Activated T-helper 2 cell treated with anti-CD3 and anti-CD28 coated beads, Interferon-gamma antibody, Interleukin-2, Interleukin-4, amounts not matched to agents 10 μg/mL and 5 μg/mL and 100 μg/mL, durations not matched to agents 14 hours and 24 hours and 36 hours (primary cell): ENCODE measurements around the gene C12orf42. TPM values are rescaled to one million over a fixed set of nuclear protein-coding genes. Genes with fewer than 3 reads are reported as not detected.

ENCODE experiments used
- DNase-seq: peaks from one replicate; pipeline ENCODE4 v3.0.0; 2021; ENCODE audit warnings: low spot score
- H3K27ac Mint-ChIP-seq: one replicate; pipeline ENCODE4 v1.8.0; 2021; ENCODE audit warnings: mixed read lengths
- H3K27me3 Mint-ChIP-seq: one replicate; pipeline ENCODE4 v1.8.0; 2021; ENCODE audit warnings: low read depth, mixed read lengths
- H3K36me3 Mint-ChIP-seq: one replicate; pipeline ENCODE4 v1.8.0; 2021; ENCODE audit warnings: low read depth, mixed read lengths
- H3K4me1 Mint-ChIP-seq: one replicate; pipeline ENCODE4 v1.8.0; 2021; ENCODE audit warnings: low read depth, mixed read lengths
- H3K4me3 Mint-ChIP-seq: one replicate; pipeline ENCODE4 v1.8.0; 2021; ENCODE audit warnings: low read depth, mild to moderate bottlenecking, moderate library complexity, mixed read lengths
- H3K9me3 Mint-ChIP-seq: one replicate; pipeline ENCODE4 v1.8.0; 2021; ENCODE audit warnings: mixed read lengths
- intact Hi-C: fragments of 100-400 bp; cut with micrococcal nuclease; formaldehyde crosslinking; loops from one replicate; pipeline ENCODE4 v1.15.1; 2023
- total RNA-seq: library from RNA; stranded (reverse); gene quantifications from 2 replicates; pipeline ENCODE4 v1.2.3, GENCODE V29; 2022

Gene C12orf42
- total RNA-seq, 1 donor from 2014 or later: not detected

- DNase-seq: no peak
- Mint-ChIP-seq H3K27me3 (no peaks in the 10 kb centered on the region), H3K4me3 (no peak overlapping the region), H3K27ac (no peak overlapping the region), H3K4me1 (no peaks in the 10 kb centered on the region), H3K36me3 (no peaks in the 10 kb centered on the region), H3K9me3 (no peaks in the 10 kb centered on the region)
- intact Hi-C loops: no loop called here
Measured at GRCh38 chr12:103310546-103311270, 185.1 kb downstream of the C12orf42 start.

- H3K27ac Mint-ChIP-seq: no peak overlapping the region
- no peak for DNase-seq
- H3K27me3 Mint-ChIP-seq: no peaks in the 10 kb centered on the region
- no peaks in the 10 kb centered on the region for H3K4me1 Mint-ChIP-seq
- H3K9me3 Mint-ChIP-seq: no peaks in the 10 kb centered on the region
- H3K4me3 Mint-ChIP-seq: no peak overlapping the region
- intact Hi-C loops: no loop called here
- H3K36me3 Mint-ChIP-seq: no peaks in the 10 kb centered on the region
Measured at GRCh38 chr12:103308396-103308795, 187.4 kb downstream of the C12orf42 start.

- Mint-ChIP-seq H3K4me3 (no peak overlapping the region), H3K36me3 (no peaks in the 10 kb centered on the region)
- intact Hi-C loops: no loop called here
Measured at GRCh38 chr12:103303484-103303883, 192.3 kb downstream of the C12orf42 start.

GRCh38 chr12:103301642-103302591 is 193.9 kb downstream of the C12orf42 start:
- intact Hi-C loops: no loop called here
- no peak for DNase-seq
- Mint-ChIP-seq H3K9me3 (no peaks in the 10 kb centered on the region), H3K4me1 (no peaks in the 10 kb centered on the region), H3K36me3 (no peaks in the 10 kb centered on the region), H3K27me3 (no peaks in the 10 kb centered on the region), H3K27ac (no peak overlapping the region), H3K4me3 (no peak overlapping the region)

More at GRCh38 chr12:103303484-103303883, 192.3 kb downstream of the C12orf42 start:
- no peak for DNase-seq
- no peak overlapping the region for H3K27ac Mint-ChIP-seq
- no peaks in the 10 kb centered on the region for H3K4me1 Mint-ChIP-seq
- no peaks in the 10 kb centered on the region for H3K9me3 Mint-ChIP-seq
- H3K27me3 Mint-ChIP-seq: no peaks in the 10 kb centered on the region

- Mint-ChIP-seq H3K4me1 (no peaks in the 10 kb centered on the region), H3K27me3 (peaks cover 5% of the 10 kb centered on the region), H3K27ac (no peak overlapping the region), H3K36me3 (no peaks in the 10 kb centered on the region), H3K4me3 (no peak overlapping the region), H3K9me3 (no peaks in the 10 kb centered on the region)
- no peak for DNase-seq
- intact Hi-C loops: no loop called here
Measured at GRCh38 chr12:103288016-103288415, 207.8 kb downstream of the C12orf42 start.

- Mint-ChIP-seq H3K4me1 (peaks cover 4% of the 10 kb centered on the region), H3K9me3 (no peaks in the 10 kb centered on the region), H3K27me3 (peaks cover 7% of the 10 kb centered on the region), H3K4me3 (no peak overlapping the region), H3K27ac (no peak overlapping the region), H3K36me3 (no peaks in the 10 kb centered on the region)
- intact Hi-C loops: no loop called here
- DNase-seq: no peak
Measured at GRCh38 chr12:103282124-103282523, 213.6 kb downstream of the C12orf42 start.

GRCh38 chr12:103279444-103279843 is 216.3 kb downstream of the C12orf42 start:
- intact Hi-C loops: no loop called here
- no peak overlapping the region for H3K27ac Mint-ChIP-seq
- H3K27me3 Mint-ChIP-seq: peaks cover 10% of the 10 kb centered on the region
- H3K9me3 Mint-ChIP-seq: no peaks in the 10 kb centered on the region
- no peaks in the 10 kb centered on the region for H3K36me3 Mint-ChIP-seq
- H3K4me1 Mint-ChIP-seq: peaks cover 4% of the 10 kb centered on the region
- no peak for DNase-seq
- H3K4me3 Mint-ChIP-seq: no peak overlapping the region

- no peak overlapping the region for H3K4me3 Mint-ChIP-seq
- H3K27me3 Mint-ChIP-seq: peaks cover 5% of the 10 kb centered on the region
- no peak overlapping the region for H3K27ac Mint-ChIP-seq
- intact Hi-C loops: no loop called here
- H3K9me3 Mint-ChIP-seq: no peaks in the 10 kb centered on the region
- no peaks in the 10 kb centered on the region for H3K36me3 Mint-ChIP-seq
- peaks cover 4% of the 10 kb centered on the region for H3K4me1 Mint-ChIP-seq
- no peak for DNase-seq
Measured at GRCh38 chr12:103278329-103278728, 217.4 kb downstream of the C12orf42 start.

- peaks cover 4% of the 10 kb centered on the region for H3K27me3 Mint-ChIP-seq
- H3K36me3 Mint-ChIP-seq: no peaks in the 10 kb centered on the region
- H3K4me3 Mint-ChIP-seq: no peak overlapping the region
- peaks cover 5% of the 10 kb centered on the region for H3K4me1 Mint-ChIP-seq
- DNase-seq: no peak
- no peaks in the 10 kb centered on the region for H3K9me3 Mint-ChIP-seq
- no peak overlapping the region for H3K27ac Mint-ChIP-seq
- intact Hi-C loops: no loop called here
Measured at GRCh38 chr12:103273645-103274044, 222.1 kb downstream of the C12orf42 start.

GRCh38 chr12:103272949-103273348 is 222.8 kb downstream of the C12orf42 start:
- no peak for DNase-seq
- Mint-ChIP-seq H3K4me1 (peaks cover 5% of the 10 kb centered on the region), H3K36me3 (no peaks in the 10 kb centered on the region), H3K27ac (no peak overlapping the region), H3K27me3 (peaks cover 2% of the 10 kb centered on the region), H3K9me3 (no peaks in the 10 kb centered on the region), H3K4me3 (no peak overlapping the region)
- intact Hi-C loops: no loop called here

GRCh38 chr12:103269946-103270345 is 225.8 kb downstream of the C12orf42 start:
- no peak for DNase-seq
- no peaks in the 10 kb centered on the region for H3K9me3 Mint-ChIP-seq
- intact Hi-C loops: no loop called here
- H3K4me3 Mint-ChIP-seq: no peak overlapping the region
- no peaks in the 10 kb centered on the region for H3K36me3 Mint-ChIP-seq
- peaks cover 5% of the 10 kb centered on the region for H3K4me1 Mint-ChIP-seq
- H3K27me3 Mint-ChIP-seq: no peaks in the 10 kb centered on the region
- H3K27ac Mint-ChIP-seq: no peak overlapping the region

GRCh38 chr12:103268831-103269514 is 226.8 kb downstream of the C12orf42 start:
- intact Hi-C loops: no loop called here
- H3K4me1 Mint-ChIP-seq: peaks cover 5% of the 10 kb centered on the region
- H3K36me3 Mint-ChIP-seq: no peaks in the 10 kb centered on the region
- DNase-seq: no peak
- no peaks in the 10 kb centered on the region for H3K9me3 Mint-ChIP-seq
- H3K4me3 Mint-ChIP-seq: no peak overlapping the region
- no peaks in the 10 kb centered on the region for H3K27me3 Mint-ChIP-seq
- H3K27ac Mint-ChIP-seq: no peak overlapping the region
